ENCODE data around the gene RASD1.
"Not testable (repeated sequence)": the region's sequence is repeated elsewhere in the genome, so short reads cannot be mapped to it uniquely, and the experiment has no call there.

RASD1 gene

GRCh38 chr17:17467720-17468119 lies 28.5 kb downstream of the RASD1 start:
- no peak for DNase-seq

- DNase-seq, result no peak
These were observed 29.2 kb downstream of the RASD1 start for GRCh38 chr17:17467016-17467415.

- DNase-seq, result no peak
These were observed 29.7 kb downstream of the RASD1 start for GRCh38 chr17:17466511-17466910.

- not testable (repeated sequence) for DNase-seq
These were observed 30.3 kb downstream of the RASD1 start for GRCh38 chr17:17465878-17466277.

GRCh38 chr17:17463821-17464220 lies 32.4 kb downstream of the RASD1 start:
- no peak for DNase-seq

GRCh38 chr17:17462048-17462824 lies 34.0 kb downstream of the RASD1 start:
- no peak for DNase-seq

GRCh38 chr17:17460038-17460437 lies 36.2 kb downstream of the RASD1 start:
- DNase-seq, result no peak

GRCh38 chr17:17457680-17458079 lies 38.5 kb downstream of the RASD1 start:
- DNase-seq, result no peak

- DNase-seq, result no peak
These were observed 39.9 kb downstream of the RASD1 start for GRCh38 chr17:17456251-17456650.

- DNase-seq, result no peak
These were observed 41.0 kb downstream of the RASD1 start for GRCh38 chr17:17455173-17455572.

GRCh38 chr17:17454700-17455099 lies 41.5 kb downstream of the RASD1 start:
- not testable (repeated sequence) for DNase-seq

- no peak for DNase-seq
These were observed 41.9 kb downstream of the RASD1 start for GRCh38 chr17:17454276-17454675.

- no peak for DNase-seq
These were observed 43.1 kb downstream of the RASD1 start for GRCh38 chr17:17453088-17453487.

GRCh38 chr17:17448723-17449122 lies 47.5 kb downstream of the RASD1 start:
- DNase-seq, result no peak

GRCh38 chr17:17448076-17448475 lies 48.1 kb downstream of the RASD1 start:
- DNase-seq, result no peak

- DNase-seq, result no peak
These were observed 48.9 kb downstream of the RASD1 start for GRCh38 chr17:17447264-17447663.

GRCh38 chr17:17446666-17447155 lies 49.5 kb downstream of the RASD1 start:
- no peak for DNase-seq

GRCh38 chr17:17445925-17446665 lies 50.1 kb downstream of the RASD1 start:
- DNase-seq, result no peak

GRCh38 chr17:17445296-17445924 lies 50.8 kb downstream of the RASD1 start:
- DNase-seq, result no peak

All from cortex of kidney (tissue), 1 donor.